ENCODE measurements around the gene PIH1D2.
"Not testable (repeated sequence)": the region's sequence is repeated elsewhere in the genome, so short reads cannot be mapped to it uniquely, and the experiment has no call there.

Gene PIH1D2, protein sequence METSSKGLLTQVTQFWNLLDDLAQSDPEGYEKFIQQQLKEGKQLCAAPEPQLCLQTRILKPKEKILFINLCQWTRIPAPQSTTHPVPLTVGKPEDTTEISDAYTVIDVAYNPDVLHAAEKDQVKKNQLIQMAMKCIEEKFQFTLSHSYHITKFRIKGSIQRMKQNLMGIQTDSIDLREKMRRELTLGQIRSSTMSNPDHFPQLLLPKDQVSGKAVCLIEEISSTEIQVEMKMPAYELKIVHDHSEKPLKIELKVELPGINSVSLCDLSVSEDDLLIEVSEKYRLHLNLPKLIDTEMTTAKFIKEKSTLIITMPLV

GRCh38 chr11:112073941-112074811, at the start of gene PIH1D2, which contains the start of gene NKAPD1:
Gene PIH1D2, minus strand, starts transcription at chr11:112074017. Its CDS starts 843 bp downstream, at chr11:112073174.
Gene NKAPD1, plus strand, starts transcription at chr11:112074299. Its CDS starts 1,276 bp downstream, at chr11:112075575.
- peak; percentile 86 for DNase-seq

- DNase-seq: no peak
Measured at GRCh38 chr11:112123129-112123528, 49.3 kb upstream of the PIH1D2 start.

GRCh38 chr11:112121981-112122615, 48.3 kb upstream of the PIH1D2 start:
- no peak for DNase-seq

GRCh38 chr11:112118176-112118575, 44.4 kb upstream of the PIH1D2 start:
- DNase-seq: no peak

DNA sequence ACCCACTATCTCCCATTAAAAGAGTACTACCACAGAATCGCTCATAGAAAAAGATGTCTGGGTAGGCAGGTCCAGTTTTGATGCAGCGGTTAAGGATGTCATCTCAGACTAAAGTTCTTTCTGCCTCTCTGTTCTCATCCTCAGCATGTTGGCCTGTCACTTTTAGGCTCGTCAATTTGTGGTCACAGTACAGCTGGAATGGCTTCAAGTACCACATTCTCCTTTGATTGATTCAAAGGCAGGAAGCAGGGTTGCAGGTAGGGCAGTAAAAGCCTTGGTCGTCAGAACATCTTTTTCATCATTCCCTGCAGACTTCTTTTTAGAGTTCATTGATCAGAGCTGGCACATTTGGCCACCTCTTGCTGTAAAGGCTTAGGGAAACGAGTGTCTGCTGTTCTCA, 41.6 kb upstream of the PIH1D2 start:
- DNase-seq: no peak

- no peak for DNase-seq
Measured at GRCh38 chr11:112114460-112114859, 40.6 kb upstream of the PIH1D2 start.

DNA sequence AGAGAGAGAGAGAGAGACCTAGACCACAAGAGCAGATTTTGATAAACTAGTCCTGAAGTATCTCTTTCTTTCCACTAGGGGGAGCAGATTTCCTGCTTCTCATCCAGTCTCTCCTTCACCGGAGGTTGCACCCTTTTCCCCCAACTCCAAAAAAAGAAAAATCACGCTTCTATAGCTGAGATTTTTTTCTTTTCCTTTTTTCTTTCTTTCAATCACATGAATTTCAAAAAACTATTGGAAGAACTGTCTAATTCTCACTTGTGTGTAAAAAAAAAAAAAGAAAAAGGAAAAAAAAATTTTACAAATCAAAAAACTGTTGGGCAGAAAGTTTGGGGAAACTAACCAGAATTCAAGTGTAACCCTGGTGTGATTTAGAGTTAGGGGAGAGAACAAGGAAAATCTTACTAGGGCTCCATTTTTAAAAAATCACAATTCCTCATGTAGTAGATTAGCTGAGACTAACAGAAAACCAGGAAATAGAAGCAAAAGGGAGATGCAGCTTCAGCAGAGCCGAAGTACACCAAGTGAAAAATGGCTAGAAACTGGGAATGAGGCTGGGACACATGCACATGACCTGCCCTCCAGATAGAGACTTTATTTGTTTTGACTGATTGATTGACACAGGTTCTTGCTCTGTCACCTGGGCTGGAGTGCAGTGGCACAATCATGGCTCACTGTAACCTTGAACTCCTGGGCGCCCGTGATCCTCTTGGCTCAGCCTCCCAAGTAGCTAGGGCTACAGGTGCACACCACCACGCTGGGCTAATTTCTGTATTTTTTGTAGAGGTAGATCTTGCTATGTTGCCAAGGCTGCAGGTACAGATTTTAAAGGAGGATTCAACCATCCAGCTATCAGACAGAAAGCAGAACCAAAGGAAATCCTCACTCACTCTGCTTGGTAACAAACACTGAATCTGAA, 40.0 kb upstream of the PIH1D2 start:
- DNase-seq: no peak

DNA sequence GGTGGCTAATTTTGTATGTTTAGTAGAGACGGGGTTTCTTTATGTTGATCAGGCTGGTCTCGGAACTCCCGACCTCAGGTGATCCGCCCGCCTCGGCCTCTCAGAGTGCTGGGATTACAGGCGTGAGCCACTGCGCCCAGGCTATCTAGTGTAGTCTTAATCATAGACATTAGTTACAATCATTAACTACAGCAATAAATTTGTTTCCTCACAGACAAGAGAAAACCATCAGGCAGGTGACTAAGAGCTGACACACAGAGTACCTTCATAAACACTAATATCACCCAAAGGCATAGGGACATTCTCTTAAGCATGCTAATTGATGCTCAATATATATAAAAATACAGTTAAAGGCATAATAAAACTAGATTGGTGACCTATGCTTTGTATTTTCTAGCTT, 32.3 kb upstream of the PIH1D2 start:
- no peak for DNase-seq

DNA sequence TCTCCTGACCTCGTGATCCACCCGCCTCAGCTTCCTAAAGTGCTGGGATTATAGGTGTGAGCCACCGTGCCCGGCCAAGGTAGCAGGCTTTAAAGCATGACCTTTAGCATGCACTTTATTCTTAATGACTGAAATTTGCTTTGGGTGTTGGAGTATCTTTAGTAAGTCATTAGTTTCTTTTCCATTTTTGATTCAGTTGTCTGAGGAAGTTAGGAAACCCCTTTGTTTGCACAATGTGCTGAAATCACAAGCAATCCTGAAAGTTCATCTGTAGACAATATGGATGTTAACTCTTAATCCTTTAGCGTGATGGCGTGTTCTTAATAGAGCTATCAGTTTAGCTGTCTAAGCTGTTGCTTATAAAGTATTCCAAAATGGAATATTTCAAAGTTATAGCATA, 29.6 kb upstream of the PIH1D2 start:
- DNase-seq: no peak

- DNase-seq: no peak
Measured at GRCh38 chr11:112100462-112100861, 26.6 kb upstream of the PIH1D2 start.

GRCh38 chr11:112097734-112098528, 24.1 kb upstream of the PIH1D2 start:
- no peak for DNase-seq

DNA sequence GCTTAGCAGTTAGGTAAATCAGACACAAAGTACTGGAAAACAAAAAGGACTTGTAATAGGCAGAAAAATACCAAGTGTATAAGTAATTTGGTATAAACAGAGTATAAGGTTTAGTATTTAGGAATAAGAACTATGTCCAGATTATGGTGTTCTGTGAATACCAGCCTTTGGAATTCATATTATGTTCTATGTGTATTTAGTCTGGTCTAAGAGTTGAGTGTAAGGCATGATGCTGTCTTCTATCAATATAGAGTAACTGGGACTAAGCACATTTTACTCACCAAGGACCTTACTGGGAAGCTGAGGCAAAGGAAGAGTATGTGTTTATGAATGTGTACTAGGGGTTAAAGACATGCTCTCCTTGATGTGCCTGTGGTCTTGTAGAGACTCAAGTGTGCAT, 22.4 kb upstream of the PIH1D2 start:
- DNase-seq: no peak

GRCh38 chr11:112095302-112095701, 21.5 kb upstream of the PIH1D2 start:
- DNase-seq: not testable (repeated sequence)

DNA sequence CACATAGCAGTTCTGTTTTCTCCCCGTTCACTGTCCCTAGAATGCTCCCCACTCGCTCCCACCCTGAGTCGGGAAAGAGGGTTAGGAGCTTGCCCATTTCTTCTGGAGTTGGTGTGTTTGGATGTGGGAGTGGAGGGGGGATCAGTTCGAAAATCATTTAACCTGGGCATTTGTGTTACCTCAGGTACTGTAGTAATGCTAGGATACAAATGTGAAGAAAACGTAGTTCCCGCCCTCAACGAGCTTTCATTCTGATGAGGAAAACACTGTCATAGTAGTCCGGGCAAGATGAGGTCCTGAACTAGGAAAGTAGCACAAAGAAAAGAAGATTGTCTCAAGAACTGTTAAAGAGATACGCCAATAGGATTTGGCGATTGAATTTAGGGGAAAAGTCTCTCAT, 13.4 kb upstream of the PIH1D2 start:
- no peak for DNase-seq

GRCh38 chr11:112086422-112087191, 12.8 kb upstream of the PIH1D2 start, which contains the start of the genes SDHD and TIMM8B:
Gene SDHD, plus strand, starts transcription at chr11:112086873. Its CDS starts 35 bp downstream, at chr11:112086908.
Gene TIMM8B, minus strand, starts transcription at chr11:112086756. Its CDS starts 33 bp downstream, at chr11:112086723.
- peak; percentile 95 to 96 for DNase-seq

- peak; percentile 68 to 70 for DNase-seq
Measured at GRCh38 chr11:112085822-112086421, 12.1 kb upstream of the PIH1D2 start.

- peak; percentile 26 to 49 for DNase-seq
Measured at GRCh38 chr11:112082729-112083128, 8.9 kb upstream of the PIH1D2 start.

DNA sequence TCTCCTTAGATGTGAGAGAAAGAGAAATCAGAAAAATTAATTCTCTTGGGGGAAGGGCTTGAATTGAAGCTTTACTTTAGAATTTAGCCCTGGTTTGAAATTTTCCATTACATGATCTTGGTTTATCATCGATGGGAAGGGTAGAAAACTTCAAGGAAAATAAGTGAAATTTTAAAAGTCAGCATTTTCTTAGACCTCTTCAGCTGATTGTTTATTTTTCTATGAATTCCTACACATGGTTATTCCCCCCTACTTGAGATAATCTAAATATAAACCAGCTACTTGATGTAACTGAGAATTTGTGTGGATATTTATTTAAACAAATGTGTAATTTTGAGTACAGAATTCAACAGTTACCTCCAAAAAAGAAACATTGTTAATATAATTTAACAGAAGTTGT, 10.9 kb downstream of the PIH1D2 start:
- no peak for DNase-seq

DNA sequence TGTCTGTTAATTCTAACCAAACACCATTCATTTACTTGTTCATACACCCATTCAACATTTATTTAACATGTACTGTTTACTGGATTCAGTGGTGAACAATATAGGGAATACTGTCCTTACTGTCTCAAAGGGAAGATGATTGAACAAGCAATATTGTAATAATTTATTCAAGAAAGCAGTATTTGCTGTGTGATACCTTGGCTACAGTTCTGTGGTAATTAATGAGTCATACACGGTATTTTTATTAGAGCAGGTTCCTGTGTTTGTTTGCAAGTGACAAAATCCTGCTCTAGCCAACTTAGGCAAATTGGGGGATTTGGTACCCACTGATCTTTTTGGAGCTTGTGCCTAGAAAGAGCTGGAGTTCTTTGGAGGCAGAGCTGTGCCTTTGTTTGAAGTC, 15.7 kb downstream of the PIH1D2 start:
- DNase-seq: no peak

GRCh38 chr11:112057170-112057569, 16.6 kb downstream of the PIH1D2 start:
- DNase-seq: no peak

Data from activated T-cell treated with anti-CD3 and anti-CD28 coated beads, Interleukin-2, amount 50 U/mL, for 48 hours (primary cell).